ENCODE data around the gene CDH1. TPM values are rescaled to one million over a fixed set of nuclear protein-coding genes. Genes with fewer than 3 reads are reported as not detected.

Gene CDH1
- polyA plus RNA-seq, 1 experiment, result 0.06 TPM

- Histone ChIP-seq H3K4me3 (ENCODE audit: low read depth, low read length) (no peak overlapping the region), H3K27me3 (ENCODE audit: control insufficient read depth, insufficient read depth, low read length) (peaks cover 6% of the 10 kb centered on the region), H3K9me3 (ENCODE audit: control insufficient read depth, insufficient read depth, low read length) (no peaks in the 10 kb centered on the region), H3K27ac (ENCODE audit: low read depth, low read length) (no peak overlapping the region)
- no peak for DNase-seq (ENCODE audit: low read depth, low spot score)
- CTCF ChIA-PET, result no interaction called here
- POLR2A ChIA-PET, result no interaction called here
- TF ChIP-seq CTCF (IDR thresholded peaks at IDR 0.05; ENCODE audit: low read depth, low read length), result no peak
Observed at GRCh38 chr16:68743664-68744063, 6.6 kb downstream of the CDH1 start.

- no peak for DNase-seq (ENCODE audit: low read depth, low spot score)
- Histone ChIP-seq H3K9me3 (ENCODE audit: control insufficient read depth, insufficient read depth, low read length) (no peaks in the 10 kb centered on the region), H3K4me3 (ENCODE audit: low read depth, low read length) (no peak overlapping the region), H3K27ac (ENCODE audit: low read depth, low read length) (no peak overlapping the region), H3K27me3 (ENCODE audit: control insufficient read depth, insufficient read depth, low read length) (peaks cover 3% of the 10 kb centered on the region)
- TF ChIP-seq CTCF (IDR thresholded peaks at IDR 0.05; ENCODE audit: low read depth, low read length), result no peak
- POLR2A ChIA-PET, result no interaction called here
- CTCF ChIA-PET, result no interaction called here
Observed at GRCh38 chr16:68744744-68745280, 7.7 kb downstream of the CDH1 start.

- ChIA-PET CTCF (interaction anchor here (0.5 kb wide), 1 partner anchor 380 kb away, joined by 3 read pairs; no protein-coding TSS in a partner anchor), POLR2A (no interaction called here)
- Histone ChIP-seq H3K9me3 (ENCODE audit: control insufficient read depth, insufficient read depth, low read length) (no peaks in the 10 kb centered on the region), H3K27ac (ENCODE audit: low read depth, low read length) (no peak overlapping the region), H3K4me3 (ENCODE audit: low read depth, low read length) (no peak overlapping the region), H3K27me3 (ENCODE audit: control insufficient read depth, insufficient read depth, low read length) (peaks cover 2% of the 10 kb centered on the region)
- TF ChIP-seq CTCF (IDR thresholded peaks at IDR 0.05; ENCODE audit: low read depth, low read length), result no peak
- no peak for DNase-seq (ENCODE audit: low read depth, low spot score)
Observed at GRCh38 chr16:68746951-68747350, 9.9 kb downstream of the CDH1 start.

GRCh38 chr16:68749432-68749831 is 12.3 kb downstream of the CDH1 start:
- ChIA-PET POLR2A (no interaction called here), CTCF (no interaction called here)
- Histone ChIP-seq H3K27me3 (ENCODE audit: control insufficient read depth, insufficient read depth, low read length) (peaks cover 5% of the 10 kb centered on the region), H3K4me3 (ENCODE audit: low read depth, low read length) (no peak overlapping the region), H3K9me3 (ENCODE audit: control insufficient read depth, insufficient read depth, low read length) (no peaks in the 10 kb centered on the region), H3K27ac (ENCODE audit: low read depth, low read length) (no peak overlapping the region)
- DNase-seq (ENCODE audit: low read depth, low spot score), result no peak
- no peak for TF ChIP-seq CTCF (IDR thresholded peaks at IDR 0.05; ENCODE audit: low read depth, low read length)

DNA sequence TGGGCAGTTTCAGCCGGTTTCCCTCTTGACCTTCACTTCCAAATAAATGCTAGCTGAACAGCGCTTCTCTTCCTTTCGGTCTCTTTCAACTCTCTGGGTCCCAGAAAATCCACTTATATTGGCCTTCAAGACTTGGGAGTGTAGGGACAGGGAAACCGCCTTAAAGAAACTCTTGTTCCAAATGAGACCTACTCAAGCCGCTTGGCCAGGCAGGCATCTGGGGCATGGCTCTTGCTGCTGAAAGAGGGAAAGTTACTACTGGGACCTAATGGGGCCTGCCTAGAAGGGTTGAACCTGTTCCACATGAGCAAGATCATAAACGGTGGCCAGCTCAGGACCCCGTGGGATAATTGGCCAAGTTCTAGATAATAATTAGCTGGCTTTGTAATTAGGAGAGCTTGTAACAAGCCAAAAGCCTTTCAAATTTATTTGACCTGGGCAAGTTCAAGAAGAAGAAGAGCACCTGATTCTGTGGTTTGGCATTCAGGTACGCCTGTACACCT is 13.2 kb downstream of the CDH1 start:
- peaks cover 5% of the 10 kb centered on the region for H3K27me3 ChIP-seq (ENCODE audit: control insufficient read depth, insufficient read depth, low read length)
- H3K4me3 ChIP-seq (ENCODE audit: low read depth, low read length), result no peak overlapping the region
- no peak for DNase-seq (ENCODE audit: low read depth, low spot score)
- ChIA-PET CTCF (no interaction called here), POLR2A (no interaction called here)
- no peaks in the 10 kb centered on the region for H3K9me3 ChIP-seq (ENCODE audit: control insufficient read depth, insufficient read depth, low read length)
- TF ChIP-seq CTCF (IDR thresholded peaks at IDR 0.05; ENCODE audit: low read depth, low read length), result no peak
- H3K27ac ChIP-seq (ENCODE audit: low read depth, low read length), result no peak overlapping the region
